Measurements from ENCODE around the gene APPBP2. TPM values are rescaled to one million over a fixed set of nuclear protein-coding genes. Genes with fewer than 3 reads are reported as not detected.
"Not testable (repeated sequence)": the region's sequence is repeated elsewhere in the genome, so short reads cannot be mapped to it uniquely, and the experiment has no call there.

The APPBP2 gene
- total and polyA plus RNA-seq, 8 donors = 4.8 to 55.8 (median 17.0) TPM

DNA sequence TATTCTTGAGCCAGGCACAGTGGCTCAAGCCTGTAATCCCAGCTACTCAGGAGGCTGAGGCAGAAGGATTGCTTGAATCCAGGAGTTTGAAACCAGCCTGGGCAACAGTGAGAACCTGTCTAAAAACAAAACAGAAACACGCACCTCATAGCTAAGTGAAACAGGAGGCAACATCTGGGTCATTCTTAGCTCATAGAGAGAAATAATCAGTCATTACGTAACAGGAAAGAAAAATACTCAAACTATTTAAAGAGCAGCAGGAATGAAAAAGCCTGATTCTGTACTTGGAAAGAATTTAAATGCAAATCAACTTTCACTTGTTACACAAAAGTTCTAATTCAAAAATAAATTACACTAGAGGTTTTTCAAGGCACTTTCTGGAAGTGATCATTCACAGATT is 86.5 kb downstream of the APPBP2 start:
- H3K36me3 ChIP-seq = peaks cover 0 to 11% (median 3%) of the 10 kb centered on the region in 4 donors
- intact Hi-C loops (cut with DNase I; ENCODE audit: low total_unique reads) = loop anchor here (10.0 kb wide), 1 partner anchor 305 kb away; no protein-coding TSS in a partner anchor
- TF ChIP-seq POLR2A (IDR thresholded peaks at IDR 0.05) (no peak), EP300 (IDR thresholded peaks at IDR 0.05) (no peak), POLR2AphosphoS5 (IDR thresholded peaks at IDR 0.05) (no peak)
- TF ChIP-seq, protein P1, sequence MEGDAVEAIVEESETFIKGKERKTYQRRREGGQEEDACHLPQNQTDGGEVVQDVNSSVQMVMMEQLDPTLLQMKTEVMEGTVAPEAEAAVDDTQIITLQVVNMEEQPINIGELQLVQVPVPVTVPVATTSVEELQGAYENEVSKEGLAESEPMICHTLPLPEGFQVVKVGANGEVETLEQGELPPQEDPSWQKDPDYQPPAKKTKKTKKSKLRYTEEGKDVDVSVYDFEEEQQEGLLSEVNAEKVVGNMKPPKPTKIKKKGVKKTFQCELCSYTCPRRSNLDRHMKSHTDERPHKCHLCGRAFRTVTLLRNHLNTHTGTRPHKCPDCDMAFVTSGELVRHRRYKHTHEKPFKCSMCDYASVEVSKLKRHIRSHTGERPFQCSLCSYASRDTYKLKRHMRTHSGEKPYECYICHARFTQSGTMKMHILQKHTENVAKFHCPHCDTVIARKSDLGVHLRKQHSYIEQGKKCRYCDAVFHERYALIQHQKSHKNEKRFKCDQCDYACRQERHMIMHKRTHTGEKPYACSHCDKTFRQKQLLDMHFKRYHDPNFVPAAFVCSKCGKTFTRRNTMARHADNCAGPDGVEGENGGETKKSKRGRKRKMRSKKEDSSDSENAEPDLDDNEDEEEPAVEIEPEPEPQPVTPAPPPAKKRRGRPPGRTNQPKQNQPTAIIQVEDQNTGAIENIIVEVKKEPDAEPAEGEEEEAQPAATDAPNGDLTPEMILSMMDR (IDR thresholded peaks at IDR 0.05) = no peak
- H3K4me1 ChIP-seq = peaks cover 0 to 26% (median 5%) of the 10 kb centered on the region in 4 donors
- H3K27ac ChIP-seq = no peak overlapping the region
- H3K4me3 ChIP-seq = no peak overlapping the region
- 2 to 21% (median 15%) methylated on average over 2 of the region's 2 CpGs for WGBS, 5 donors
- H3K9me3 ChIP-seq = no peaks in the 10 kb centered on the region
- H3K27me3 ChIP-seq = no peaks in the 10 kb centered on the region
- no peak for DNase-seq

DNA sequence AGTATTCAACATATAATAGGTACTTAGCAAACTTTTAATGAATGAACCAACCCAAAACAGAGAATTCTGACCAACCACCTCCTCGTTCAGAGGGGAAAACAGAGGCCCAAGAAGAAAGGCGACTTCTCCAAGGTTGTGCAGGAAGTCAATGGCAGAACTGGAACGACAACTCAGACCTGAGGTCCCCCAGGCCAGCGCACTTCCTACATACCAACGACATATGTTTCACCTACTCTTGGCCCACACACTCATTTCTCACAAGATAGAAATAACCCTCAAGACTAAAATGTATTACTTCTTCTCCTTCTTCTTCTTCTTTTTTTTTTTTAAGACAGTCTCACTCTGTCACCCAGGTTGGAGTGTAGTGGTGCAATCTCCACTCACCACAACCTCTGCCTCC is 89.4 kb downstream of the APPBP2 start:
- 55 to 71% (median 63%) methylated on average over 5 of the region's 5 CpGs for WGBS, 5 donors
- Histone ChIP-seq H3K27me3 (no peaks in the 10 kb centered on the region), H3K9me3 (no peaks in the 10 kb centered on the region), H3K27ac (no peak overlapping the region), H3K4me1 (peaks cover 0 to 17% (median 5%) of the 10 kb centered on the region in 4 donors), H3K36me3 (no peaks in the 10 kb centered on the region), H3K4me3 (no peak overlapping the region)
- intact Hi-C loops (cut with DNase I; ENCODE audit: low total_unique reads) = loop anchor here (10.0 kb wide), 1 partner anchor 302 kb away; no protein-coding TSS in a partner anchor
- TF ChIP-seq EP300 (IDR thresholded peaks at IDR 0.05) (no peak), POLR2AphosphoS5 (IDR thresholded peaks at IDR 0.05) (no peak), POLR2A (IDR thresholded peaks at IDR 0.05) (no peak)
- TF ChIP-seq, protein P1 (IDR thresholded peaks at IDR 0.05) = no peak
- no peak for DNase-seq

DNA sequence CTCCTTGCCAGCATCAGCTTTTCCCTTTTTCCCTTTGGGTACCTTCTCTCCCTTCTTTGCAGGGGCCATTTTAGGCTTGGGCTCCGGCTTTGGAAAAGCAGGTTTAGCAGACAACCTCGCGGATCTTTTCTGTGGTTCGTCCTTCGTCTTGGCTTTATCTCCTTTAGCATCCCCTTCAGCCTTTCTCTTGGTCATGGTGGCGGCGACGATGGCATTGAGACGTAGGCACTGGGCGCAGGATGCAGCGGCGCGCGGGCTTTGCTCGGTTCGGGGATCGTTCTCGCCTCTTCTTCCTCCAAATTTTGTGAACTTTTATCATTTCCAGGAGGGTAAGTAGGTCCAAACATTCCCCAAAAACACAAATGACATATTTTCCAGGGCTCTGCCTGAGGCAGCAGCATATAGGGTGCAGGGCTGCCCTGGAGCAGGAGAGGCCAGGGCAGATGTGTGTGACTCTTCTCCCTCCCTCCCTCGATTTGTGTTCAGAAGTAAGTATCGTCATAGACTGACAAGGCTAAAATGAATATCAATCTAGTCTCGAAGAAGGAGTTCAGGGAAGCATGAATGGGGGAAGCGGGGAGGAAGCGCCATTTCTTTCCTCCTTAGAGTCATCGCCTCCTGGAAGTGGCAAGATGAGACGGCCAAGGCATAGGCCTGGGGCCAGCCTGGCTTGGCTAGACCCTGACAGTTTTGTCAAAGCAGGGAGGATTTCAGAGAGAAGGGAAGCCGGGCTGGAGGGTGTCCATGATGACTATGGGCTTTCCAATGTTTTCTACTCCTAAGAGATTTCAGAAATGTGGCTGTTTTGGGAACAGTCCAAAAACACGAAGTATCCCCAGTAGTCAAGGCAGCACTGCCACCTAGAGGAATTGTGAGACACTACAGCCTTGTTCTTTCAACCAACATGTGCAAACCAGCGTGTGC is 90.5 kb downstream of the APPBP2 start:
- 71 to 78% (median 76%) methylated on average over 28 of the region's 28 CpGs for WGBS, 5 donors

DNA sequence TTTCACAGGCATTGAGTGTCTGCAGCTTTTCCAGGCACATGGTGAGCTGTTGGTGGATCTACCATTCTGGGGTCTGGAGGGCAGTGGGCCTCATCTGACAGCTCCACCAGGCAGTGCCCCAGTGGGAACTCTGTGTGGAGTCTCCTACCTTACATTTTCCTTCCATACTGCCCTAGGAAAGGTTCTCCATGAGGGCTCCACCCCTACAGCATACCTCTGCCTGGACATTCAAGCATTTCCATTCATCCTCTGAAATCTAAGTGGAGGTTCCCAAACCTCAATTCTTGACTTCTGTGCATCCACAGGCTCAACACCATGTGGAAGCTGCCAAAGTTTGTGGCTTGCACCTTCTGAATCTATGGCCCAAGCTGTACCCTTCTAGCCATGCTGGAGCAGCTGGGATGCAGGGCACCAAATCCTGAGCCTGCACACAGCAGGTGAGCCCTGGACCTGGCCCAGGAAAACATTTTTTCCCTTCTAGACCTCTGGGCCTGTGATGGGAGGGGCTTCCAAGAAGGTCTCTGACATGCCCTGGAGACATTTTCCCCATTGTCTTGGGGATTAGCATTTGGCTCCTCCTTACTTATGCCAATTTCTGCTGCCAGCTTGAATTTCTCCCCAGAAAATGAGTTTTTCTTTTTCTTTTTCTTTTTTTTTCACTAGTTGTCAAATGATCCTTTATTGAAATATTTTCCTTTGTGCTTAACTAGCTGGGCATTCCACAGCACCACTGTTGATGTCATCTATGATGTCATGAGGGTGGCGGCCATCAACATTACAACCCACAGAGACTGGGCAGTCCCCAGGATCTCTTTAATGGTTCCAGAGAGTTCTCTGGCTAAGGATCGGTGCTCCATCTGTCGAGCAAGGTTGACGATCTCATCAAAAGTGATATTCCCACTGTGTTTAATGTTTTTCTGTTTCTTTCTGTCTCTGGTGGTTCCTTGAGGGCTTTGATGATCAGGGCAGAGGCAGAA is 92.7 kb downstream of the APPBP2 start:
- not testable (repeated sequence) for DNase-seq, H3K9me3 ChIP-seq, H3K27ac ChIP-seq, H3K36me3 ChIP-seq, H3K4me3 ChIP-seq, H3K27me3 ChIP-seq, H3K4me1 ChIP-seq
- WGBS, 5 donors = 91 to 96% (median 95%) methylated on average over 4 of the region's 4 CpGs
- intact Hi-C loops (cut with DNase I; ENCODE audit: low total_unique reads) = loop anchor here (10.0 kb wide), 1 partner anchor 299 kb away; no protein-coding TSS in a partner anchor

More for the DNA sequence above, 90.5 kb downstream of the APPBP2 start:
- Histone ChIP-seq H3K4me1 (peaks cover 0 to 9% (median 5%) of the 10 kb centered on the region in 4 donors), H3K4me3 (no peak overlapping the region), H3K27ac (peak overlapping the region in 1 of 5 donors; percentile 57), H3K36me3 (no peaks in the 10 kb centered on the region), H3K9me3 (no peaks in the 10 kb centered on the region), H3K27me3 (no peaks in the 10 kb centered on the region)
- TF ChIP-seq, protein P1 (IDR thresholded peaks at IDR 0.05) = peak in 5 of 7 experiments; percentile 80 to 93 (median 91)
- TF ChIP-seq POLR2AphosphoS5 (IDR thresholded peaks at IDR 0.05) = peak in 2 of 3 donors; percentile 56 to 75
- TF ChIP-seq POLR2A (IDR thresholded peaks at IDR 0.05) = no peak
- TF ChIP-seq EP300 (IDR thresholded peaks at IDR 0.05) = no peak
- intact Hi-C loops (cut with DNase I; ENCODE audit: low total_unique reads) = loop anchor here (10.0 kb wide), 1 partner anchor 301 kb away; no protein-coding TSS in a partner anchor
- DNase-seq = peak; percentile 69 to 93

DNA sequence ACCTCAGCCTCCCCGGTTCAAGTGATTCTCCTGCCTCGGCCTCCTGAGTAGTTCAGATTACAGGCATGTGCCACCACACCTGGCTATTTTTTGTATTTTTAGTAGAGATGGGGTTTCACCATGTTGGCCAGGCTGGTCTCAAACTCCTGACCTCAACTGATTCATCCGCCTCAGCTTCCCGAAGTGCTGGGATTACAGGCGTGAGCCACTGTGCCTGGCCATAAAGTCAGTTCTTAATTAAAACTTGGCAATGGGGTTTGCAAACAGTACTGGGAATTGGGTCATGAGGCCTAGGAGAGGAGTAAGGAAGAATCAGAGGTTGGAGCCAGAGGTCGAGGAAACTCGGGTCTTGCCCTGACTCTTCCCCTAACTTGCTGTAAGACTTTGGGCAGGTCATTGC is 95.5 kb downstream of the APPBP2 start:
- DNase-seq, H3K4me1 ChIP-seq, H3K4me3 ChIP-seq, H3K27ac ChIP-seq, H3K9me3 ChIP-seq, H3K27me3 ChIP-seq, H3K36me3 ChIP-seq: not testable (repeated sequence)
- 85 to 96% (median 95%) methylated on average over 7 of the region's 7 CpGs for WGBS, 5 donors
- intact Hi-C loops (cut with DNase I; ENCODE audit: low total_unique reads) = loop anchor here (10.0 kb wide), 1 partner anchor 296 kb away; no protein-coding TSS in a partner anchor

DNA sequence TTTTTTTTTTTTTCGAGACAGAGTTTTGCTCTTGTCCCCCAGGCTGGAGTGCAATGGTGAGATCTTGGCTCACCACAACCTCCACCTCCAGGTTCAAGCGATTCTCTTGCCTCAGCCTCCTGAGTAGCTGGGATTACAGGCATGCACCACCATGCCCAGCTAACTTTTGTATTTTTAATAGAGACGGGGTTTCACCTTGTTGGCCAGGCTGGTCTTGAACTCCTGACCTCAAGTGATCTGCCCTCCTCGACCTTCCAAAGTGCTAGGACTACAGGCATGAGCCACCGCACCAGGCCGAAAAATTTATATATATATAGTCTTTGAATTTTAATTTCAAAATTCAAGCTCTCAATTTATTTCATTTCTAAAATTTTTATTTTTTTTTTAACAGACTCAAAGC is 97.6 kb downstream of the APPBP2 start:
- H3K4me1 ChIP-seq; H3K27me3 ChIP-seq; intact Hi-C loops (cut with DNase I; ENCODE audit: low total_unique reads); DNase-seq; H3K36me3 ChIP-seq; H3K9me3 ChIP-seq; H3K27ac ChIP-seq; H3K4me3 ChIP-seq: not testable (repeated sequence)
- 85 to 89% (median 86%) methylated on average over 6 of the region's 6 CpGs for WGBS, 5 donors
